OCI-M2 (cell line): ENCODE results near the gene CASR.
"Not testable (repeated sequence)": the region's sequence is repeated elsewhere in the genome, so short reads cannot be mapped to it uniquely, and the experiment has no call there.

Experiments used
- DNase-seq: peaks from one replicate; lab custom pipeline; 2025; ENCODE audit not compliant: unreplicated experiment; lab: John Stamatoyannopoulos, UW

Gene CASR

GRCh38 chr3:122183521-122183892 lies at the start of gene CASR:
TSS of gene CASR (plus strand) at chr3:122183668. CDS start at chr3:122254190, 70,522 bp downstream.
- no peak for DNase-seq

- DNase-seq: no peak
Measured at GRCh38 chr3:122146466-122146865, 37.0 kb upstream of the CASR start.

- DNase-seq: no peak
Measured at GRCh38 chr3:122148941-122149627, 34.4 kb upstream of the CASR start.

- no peak for DNase-seq
Measured at GRCh38 chr3:122151480-122151879, 32.0 kb upstream of the CASR start.

DNA sequence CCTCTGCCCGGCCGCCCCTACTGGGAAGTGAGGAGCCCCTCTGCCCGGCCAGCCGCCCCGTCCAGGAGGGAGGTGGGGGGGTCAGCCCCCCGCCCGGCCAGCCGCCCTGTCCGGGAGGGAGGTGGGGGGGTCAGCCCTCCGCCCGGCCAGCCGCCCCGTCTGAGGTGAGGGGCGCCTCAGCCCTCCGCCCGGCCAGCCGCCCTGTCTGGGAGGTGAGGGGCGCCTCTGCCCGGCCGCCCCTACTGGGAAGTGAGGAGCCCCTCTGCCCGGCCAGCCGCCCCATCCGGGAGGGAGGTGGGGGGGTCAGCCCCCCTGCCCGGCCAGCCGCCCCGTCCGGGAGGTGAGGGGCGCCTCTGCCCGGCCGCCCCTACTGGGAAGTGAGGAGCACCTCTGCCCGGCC lies 18.5 kb upstream of the CASR start:
- DNase-seq: not testable (repeated sequence)

DNA sequence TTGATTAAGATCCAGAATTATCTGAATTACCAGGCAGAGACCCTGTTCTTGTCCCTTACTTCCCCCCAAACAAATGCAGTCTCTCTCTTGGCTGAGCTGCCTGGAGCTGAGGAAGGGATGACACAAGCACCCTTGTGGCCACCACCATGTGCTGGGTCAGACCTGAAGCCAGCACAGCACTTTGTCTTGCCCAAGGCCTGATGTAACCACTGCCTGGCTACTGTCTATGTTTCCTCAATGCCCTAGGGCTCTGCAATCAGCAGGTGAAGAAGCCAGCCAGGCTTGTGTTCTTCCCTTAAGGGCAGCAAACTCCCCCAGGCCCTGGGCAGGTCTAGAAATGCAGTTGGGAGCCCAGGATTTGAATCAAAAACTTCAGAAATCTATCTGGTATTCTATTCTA lies 15.8 kb upstream of the CASR start:
- DNase-seq: no peak

DNA sequence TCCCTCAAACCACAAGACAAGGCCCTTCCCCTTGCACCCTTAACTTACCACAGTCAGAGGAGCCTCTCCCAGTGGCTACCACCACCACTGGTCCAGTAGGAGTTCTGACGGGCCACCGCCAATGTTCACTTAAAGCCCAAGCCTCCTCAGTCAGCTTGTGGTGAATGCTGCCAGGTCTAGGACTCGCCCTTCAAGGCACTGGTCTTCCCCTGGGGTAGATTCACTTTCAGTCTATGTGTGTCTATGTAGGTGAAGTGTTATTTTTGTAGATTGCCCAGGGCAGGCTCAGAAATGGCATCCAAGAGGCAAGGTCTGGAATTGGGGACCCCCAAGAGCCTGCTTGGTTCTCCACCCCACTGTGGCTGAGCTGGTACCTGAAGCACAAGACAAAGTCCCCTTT lies 15.4 kb upstream of the CASR start:
- DNase-seq: no peak

DNA sequence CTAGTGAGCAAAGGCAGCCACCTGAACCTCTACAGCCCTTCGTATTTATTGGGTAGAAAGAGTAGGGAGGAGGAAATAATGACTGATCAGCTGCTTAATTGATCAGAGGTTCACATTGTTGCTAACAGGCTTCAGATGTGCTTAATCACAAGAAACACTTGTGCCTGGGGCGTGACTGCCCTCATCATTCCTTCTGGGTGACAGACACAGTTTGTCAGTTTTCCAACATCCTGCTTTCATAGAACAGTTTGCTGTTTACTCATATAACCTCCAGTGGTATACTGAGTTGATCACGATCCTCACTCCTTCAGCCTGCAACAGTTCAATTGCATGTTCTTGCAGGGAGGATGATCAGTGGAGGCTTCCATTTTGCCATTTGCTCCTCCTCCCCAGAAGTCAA lies 13.6 kb upstream of the CASR start:
- no peak for DNase-seq

DNA sequence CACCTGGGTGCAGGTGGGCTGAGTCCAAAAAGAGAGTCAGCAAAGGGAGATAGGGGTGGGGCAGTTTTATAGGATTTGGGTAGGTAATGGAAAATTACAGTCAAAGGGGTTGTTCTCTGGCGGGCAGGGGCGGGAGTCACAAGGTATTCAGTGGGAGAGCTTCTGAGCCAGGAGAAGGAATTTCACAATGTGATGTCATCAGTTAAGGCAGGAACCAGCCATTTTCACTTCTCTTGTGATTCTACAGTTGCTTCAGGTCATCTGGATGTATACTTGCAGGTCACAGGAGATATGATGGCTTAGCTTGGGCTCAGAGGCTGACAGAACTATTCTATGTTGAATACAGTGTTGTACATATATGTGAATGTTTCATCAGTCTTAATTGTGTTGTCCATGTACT lies 12.1 kb upstream of the CASR start:
- not testable (repeated sequence) for DNase-seq

GRCh38 chr3:122178711-122179110 lies 4.8 kb upstream of the CASR start:
- no peak for DNase-seq

DNA sequence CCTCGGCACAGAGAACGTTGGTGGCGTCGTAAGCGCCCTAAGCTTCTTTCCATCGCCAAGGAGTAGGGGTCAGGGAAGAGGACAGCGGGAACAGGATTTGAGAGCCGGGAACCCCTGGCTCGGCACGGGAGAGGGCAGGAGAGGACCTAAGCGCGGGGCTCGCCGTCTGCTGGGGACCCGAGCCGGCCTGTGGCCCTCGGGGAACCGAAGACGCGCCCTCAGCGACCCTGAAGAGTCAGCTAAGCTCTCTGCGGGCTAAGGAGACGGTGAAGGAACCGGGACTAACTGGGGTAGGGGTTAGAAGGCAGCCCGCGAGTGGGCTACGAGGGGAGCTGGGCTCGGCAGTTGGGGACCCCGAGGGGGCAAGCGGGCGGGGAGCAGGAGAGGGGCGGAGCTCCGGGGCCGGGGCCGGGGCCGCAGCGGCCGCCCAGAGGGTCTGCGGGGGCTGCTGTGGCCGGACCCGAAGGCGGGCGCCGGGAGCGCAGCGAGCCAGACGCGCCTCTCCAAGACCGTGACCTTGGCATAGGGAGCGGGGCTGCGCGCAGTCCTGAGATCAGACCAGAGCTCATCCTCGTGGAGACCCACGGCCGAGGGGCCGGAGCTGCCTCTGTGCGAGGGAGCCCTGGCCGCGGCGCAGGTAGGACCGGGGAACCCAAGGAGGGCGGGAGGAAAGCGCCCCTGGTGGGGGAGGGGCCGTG lies 574 bp downstream of the CASR start:
- no peak for DNase-seq

- DNase-seq: no peak
Measured at GRCh38 chr3:122184591-122184929, 1.1 kb downstream of the CASR start.

DNA sequence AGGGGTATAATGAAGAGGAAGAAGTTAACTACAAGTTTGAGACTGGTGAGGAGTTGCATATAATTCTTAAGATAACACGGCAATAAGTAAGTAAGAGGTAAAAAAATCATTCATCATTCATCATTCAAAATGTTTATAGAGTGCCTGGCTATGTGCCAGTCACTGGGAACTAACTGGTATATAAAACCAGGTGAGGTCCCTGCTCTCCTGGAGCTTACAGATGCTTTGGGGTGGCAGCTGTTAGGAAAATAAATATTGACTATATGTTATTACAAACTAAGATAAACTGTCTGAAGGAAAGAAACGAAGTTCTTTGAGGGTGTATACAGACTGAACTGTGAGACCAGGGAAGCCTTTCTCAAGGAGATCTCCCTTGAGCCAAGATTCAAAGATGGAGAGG lies 2.9 kb downstream of the CASR start:
- no peak for DNase-seq

DNA sequence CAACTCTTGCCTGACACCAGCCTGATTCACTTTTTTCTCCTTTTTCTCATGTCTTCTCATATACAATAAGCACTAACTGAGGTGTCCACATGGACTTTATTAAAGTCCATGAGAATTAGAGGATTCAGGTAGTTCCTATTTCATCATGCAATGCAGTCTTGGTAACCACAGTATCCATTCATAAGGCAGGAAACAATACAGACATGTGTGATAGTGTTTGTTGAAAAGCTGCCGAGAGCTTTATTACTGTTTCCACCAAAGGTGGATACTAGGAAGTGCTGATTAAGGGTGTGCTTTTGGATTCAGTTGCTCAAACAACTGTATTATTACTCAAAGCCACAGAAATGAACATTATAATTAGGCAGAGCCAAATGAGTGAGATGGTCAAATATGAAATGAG lies 5.3 kb downstream of the CASR start:
- no peak for DNase-seq

GRCh38 chr3:122189357-122189756 lies 5.9 kb downstream of the CASR start:
- DNase-seq: no peak

- DNase-seq: no peak
Measured at GRCh38 chr3:122190525-122190924, 7.1 kb downstream of the CASR start.

- no peak for DNase-seq
Measured at GRCh38 chr3:122198966-122199365, 15.5 kb downstream of the CASR start.

GRCh38 chr3:122199552-122199951 lies 16.1 kb downstream of the CASR start:
- DNase-seq: no peak

- no peak for DNase-seq
Measured at GRCh38 chr3:122200661-122201060, 17.2 kb downstream of the CASR start.

DNA sequence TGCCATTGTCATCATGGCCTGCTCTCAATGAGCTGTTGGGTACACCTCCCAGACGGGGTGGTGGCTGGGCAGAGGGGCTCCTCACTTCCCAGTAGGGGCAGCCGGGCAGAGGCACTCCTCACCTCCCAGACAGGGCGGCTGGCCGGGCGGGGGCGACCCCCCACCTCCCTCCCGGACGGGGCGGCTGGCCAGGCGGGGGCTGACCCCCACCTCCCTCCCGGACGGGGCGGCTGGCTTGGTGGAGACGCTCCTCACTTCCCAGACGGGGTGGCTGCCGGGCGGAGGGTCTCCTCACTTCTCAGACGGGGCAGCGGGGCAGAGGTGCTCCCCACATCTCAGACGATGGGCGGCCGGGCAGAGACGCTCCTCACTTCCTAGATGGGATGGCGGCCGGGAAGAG lies 18.0 kb downstream of the CASR start:
- DNase-seq: not testable (repeated sequence)

DNA sequence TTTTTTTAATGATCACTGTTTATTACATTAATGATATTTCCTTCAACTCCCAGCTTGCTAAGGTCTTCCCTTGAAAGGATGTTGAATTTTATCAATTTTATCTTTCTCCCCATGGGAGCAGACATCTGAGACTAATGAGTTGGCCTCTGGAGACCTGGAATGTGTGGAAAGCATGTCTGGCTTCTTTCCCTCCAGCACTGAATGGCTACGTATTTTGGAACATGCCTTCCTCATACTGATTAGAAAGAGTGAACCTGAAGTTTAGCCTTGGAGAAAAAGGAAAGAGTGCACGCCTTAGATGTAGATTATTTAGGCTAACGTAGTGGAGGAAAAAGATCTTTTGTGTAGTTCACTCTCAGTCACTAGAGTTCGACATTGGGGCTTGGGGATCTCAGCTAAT lies 25.1 kb downstream of the CASR start:
- no peak for DNase-seq

DNA sequence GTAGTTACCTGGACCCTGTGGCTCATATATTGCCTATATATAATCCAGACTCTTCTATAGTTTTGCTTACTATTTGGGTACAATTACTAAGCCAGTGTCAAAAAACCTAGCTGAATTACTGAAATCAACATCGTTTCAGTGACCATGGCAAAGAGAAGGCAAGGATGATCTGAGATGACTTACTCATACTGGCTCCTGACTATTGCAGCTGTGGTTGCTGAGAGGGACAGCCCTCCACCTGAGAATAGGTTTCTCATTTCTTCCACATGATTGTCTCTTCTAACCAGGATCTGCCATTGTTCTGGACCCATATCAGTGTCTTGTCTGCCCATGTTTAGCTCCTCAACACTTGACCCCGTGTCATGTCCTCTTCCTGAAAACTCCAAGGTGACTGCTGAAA lies 30.2 kb downstream of the CASR start:
- DNase-seq: no peak

DNA sequence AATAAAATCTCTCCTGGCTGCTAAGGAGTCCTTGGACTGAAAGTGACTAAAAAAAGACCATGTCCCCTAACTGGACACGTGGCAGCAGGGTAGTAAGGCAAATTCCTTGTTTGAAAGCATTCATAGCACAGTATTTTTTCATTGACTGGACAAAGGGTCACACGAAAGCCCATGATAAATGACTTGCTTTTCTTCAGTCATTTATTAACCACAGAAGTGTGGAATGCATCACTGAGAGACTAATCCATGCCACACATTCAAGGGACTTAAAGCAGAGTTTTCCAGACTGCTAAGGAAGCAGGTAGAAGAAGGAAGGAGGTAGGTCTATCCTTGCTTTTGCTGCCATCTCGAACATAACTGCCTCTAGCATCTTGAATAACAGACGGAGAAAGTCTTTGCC lies 31.2 kb downstream of the CASR start:
- no peak for DNase-seq
